ENCODE results near the gene OR2T1.

DNA sequence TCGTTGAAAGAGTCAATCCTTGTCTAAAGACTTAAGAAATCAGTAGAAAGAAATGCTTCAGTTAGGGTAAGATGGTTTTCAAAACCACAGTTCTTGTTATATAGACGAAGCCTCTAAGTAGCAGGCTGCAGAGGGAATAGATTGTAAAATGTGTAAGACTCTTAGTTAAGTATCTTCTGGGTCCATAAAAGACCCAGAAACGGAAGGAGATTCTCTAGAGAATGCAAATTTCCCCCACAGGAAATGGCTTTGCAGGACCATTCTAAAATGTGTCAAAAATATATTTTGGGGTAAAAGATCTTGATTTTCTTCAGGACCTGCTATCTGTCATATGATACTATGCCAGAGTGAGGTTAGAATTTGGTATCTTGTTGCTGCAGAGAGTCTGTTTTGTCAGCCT is 13.4 kb downstream of the OR2T1 start:
- no peak for TF ChIP-seq RCOR1 (IDR thresholded peaks at IDR 0.05; ENCODE audit: low read depth, low read length)
- TF ChIP-seq KDM1A (IDR thresholded peaks at IDR 0.05; ENCODE audit: low read depth), result no peak

Measured in A549 (cell line).